HL-60/S4 treated with retinoic acid at 250 ng/mL for 4 days and 3 days (cell line): ENCODE measurements around the gene NTHL1.

Source experiments
- in situ Hi-C: fragments of 300-500 bp; cut with MboI; formaldehyde crosslinking; loops from 2 replicates; pipeline ENCODE4 v1.7.0; 2022; ENCODE audit warnings: low sequenced_read_pairs

The NTHL1 gene

GRCh38 chr16:2084895-2085625 lies 37.4 kb upstream of the NTHL1 start:
- in situ Hi-C loops, result no loop called here

- in situ Hi-C loops, result no loop called here
Measured at GRCh38 chr16:2083876-2084780, 36.5 kb upstream of the NTHL1 start.

- in situ Hi-C loops, result no loop called here
Measured at GRCh38 chr16:2083409-2083808, 35.8 kb upstream of the NTHL1 start.

- in situ Hi-C loops, result no loop called here
Measured at GRCh38 chr16:2082983-2083364, 35.3 kb upstream of the NTHL1 start.

GRCh38 chr16:2082171-2082982 lies 34.7 kb upstream of the NTHL1 start:
- in situ Hi-C loops, result no loop called here

GRCh38 chr16:2081201-2082084 lies 33.8 kb upstream of the NTHL1 start:
- in situ Hi-C loops, result no loop called here

GRCh38 chr16:2079991-2080390 lies 32.4 kb upstream of the NTHL1 start:
- in situ Hi-C loops, result no loop called here

GRCh38 chr16:2079311-2079800 lies 31.7 kb upstream of the NTHL1 start:
- in situ Hi-C loops, result no loop called here

GRCh38 chr16:2078691-2079090 lies 31.1 kb upstream of the NTHL1 start:
- in situ Hi-C loops, result no loop called here

- in situ Hi-C loops, result no loop called here
Measured at GRCh38 chr16:2078096-2078495, 30.5 kb upstream of the NTHL1 start.

GRCh38 chr16:2077696-2078095 lies 30.1 kb upstream of the NTHL1 start:
- in situ Hi-C loops, result no loop called here

- in situ Hi-C loops, result no loop called here
Measured at GRCh38 chr16:2077016-2077415, 29.4 kb upstream of the NTHL1 start.

- in situ Hi-C loops, result no loop called here
Measured at GRCh38 chr16:2076072-2076865, 28.6 kb upstream of the NTHL1 start.

- in situ Hi-C loops, result no loop called here
Measured at GRCh38 chr16:2075631-2076030, 28.0 kb upstream of the NTHL1 start.

- in situ Hi-C loops, result no loop called here
Measured at GRCh38 chr16:2074071-2074470, 26.4 kb upstream of the NTHL1 start.

GRCh38 chr16:2072926-2073325 lies 25.3 kb upstream of the NTHL1 start:
- in situ Hi-C loops, result no loop called here

GRCh38 chr16:2071454-2072202 lies 24.0 kb upstream of the NTHL1 start:
- in situ Hi-C loops, result no loop called here

- in situ Hi-C loops, result no loop called here
Measured at GRCh38 chr16:2070576-2071453, 23.2 kb upstream of the NTHL1 start.
